ENCODE data around the gene HSP90AB1.
A peak's percentile ranks its signal among the peaks of the same experiment; 100 is the strongest.

Gene HSP90AB1

GRCh38 chr6:44235891-44236516, 10.9 kb upstream of the HSP90AB1 start:
- no peak for DNase-seq

- peak; percentile 62 for DNase-seq
These were observed 9.7 kb upstream of the HSP90AB1 start for GRCh38 chr6:44237021-44237812.

GRCh38 chr6:44237813-44238433, 9.0 kb upstream of the HSP90AB1 start:
- peak; percentile 52 for DNase-seq

- DNase-seq = no peak
These were observed 8.1 kb upstream of the HSP90AB1 start for GRCh38 chr6:44238687-44239350.

DNA sequence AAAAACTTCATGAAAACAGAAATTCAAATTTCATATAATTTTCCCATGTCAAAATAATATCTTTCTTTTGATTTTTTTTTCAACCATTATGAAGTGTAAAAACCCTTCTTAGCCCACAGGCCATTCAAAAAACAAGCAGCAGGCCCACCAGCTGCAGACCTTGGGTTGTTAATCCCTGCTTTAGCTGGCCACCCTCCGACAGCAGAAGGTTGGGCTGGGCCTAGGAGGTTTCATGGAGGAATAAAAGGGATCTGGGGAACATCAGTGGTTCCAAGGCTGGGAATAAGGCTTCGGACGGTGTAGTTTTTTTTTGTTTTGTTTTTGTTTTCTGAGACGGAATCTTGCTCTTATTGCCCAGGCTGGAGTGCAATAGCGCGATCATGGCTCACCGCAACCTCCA, 3.6 kb upstream of the HSP90AB1 start:
- no peak for DNase-seq

GRCh38 chr6:44245391-44245911, 1.4 kb upstream of the HSP90AB1 start:
- DNase-seq = no peak

DNA sequence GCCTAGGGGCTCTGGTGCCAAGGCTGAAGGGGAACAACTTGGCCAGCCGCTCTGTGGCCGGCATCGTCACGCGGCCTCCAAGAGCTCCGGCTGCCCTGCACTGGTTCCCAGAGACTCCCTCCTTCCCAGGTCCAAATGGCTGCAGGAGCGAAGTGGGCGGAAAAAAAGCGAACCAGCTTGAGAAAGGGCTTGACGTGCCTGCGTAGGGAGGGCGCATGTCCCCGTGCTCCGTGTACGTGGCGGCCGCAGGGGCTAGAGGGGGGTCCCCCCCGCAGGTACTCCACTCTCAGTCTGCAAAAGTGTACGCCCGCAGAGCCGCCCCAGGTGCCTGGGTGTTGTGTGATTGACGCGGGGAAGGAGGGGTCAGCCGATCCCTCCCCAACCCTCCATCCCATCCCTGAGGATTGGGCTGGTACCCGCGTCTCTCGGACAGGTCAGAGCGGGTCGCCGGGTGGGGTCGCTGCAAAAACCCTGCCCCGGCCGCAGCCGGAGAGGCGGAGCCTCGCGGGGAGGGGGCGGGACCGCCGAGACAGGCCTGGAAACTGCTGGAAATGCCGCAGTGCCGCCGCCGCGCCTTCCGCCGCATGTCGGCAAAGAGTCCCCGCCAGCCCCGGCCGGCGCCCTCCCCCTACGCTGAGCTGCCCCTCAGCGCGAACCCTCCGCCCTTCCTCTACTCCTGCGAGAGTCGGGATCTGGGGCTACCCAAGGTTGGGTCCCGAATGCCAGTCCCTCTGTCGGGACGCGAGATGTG, 814 bp upstream of the HSP90AB1 start:
- DNase-seq = peak; percentile 57

GRCh38 chr6:44247338-44248302, 719 bp downstream of the HSP90AB1 start:
- peak; percentile 51 for DNase-seq

- DNase-seq = no peak
These were observed 1.7 kb downstream of the HSP90AB1 start for GRCh38 chr6:44248579-44248978.

DNA sequence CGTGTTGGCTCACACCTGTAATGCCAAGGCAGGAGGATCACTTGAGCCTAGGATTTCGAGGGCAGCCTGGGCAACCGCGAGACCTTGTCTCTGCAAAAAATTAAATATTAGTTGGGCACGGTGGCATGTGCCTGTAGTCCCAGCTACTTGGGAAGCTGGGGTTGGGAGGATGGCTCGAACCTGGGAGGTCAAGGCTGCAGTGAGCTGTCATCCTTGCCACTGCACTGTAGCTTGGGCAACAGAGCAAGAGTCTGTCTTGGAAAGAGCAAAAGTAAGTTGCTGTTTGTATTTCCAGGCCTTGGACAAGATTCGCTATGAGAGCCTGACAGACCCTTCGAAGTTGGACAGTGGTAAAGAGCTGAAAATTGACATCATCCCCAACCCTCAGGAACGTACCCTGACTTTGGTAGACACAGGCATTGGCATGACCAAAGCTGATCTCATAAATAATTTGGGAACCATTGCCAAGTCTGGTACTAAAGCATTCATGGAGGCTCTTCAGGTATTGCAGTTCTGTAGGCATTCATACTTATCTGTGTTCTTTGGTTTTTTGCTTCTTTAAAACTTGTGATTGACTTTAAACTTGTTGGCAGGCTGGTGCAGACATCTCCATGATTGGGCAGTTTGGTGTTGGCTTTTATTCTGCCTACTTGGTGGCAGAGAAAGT, 2.3 kb downstream of the HSP90AB1 start:
- no peak for DNase-seq

DNA sequence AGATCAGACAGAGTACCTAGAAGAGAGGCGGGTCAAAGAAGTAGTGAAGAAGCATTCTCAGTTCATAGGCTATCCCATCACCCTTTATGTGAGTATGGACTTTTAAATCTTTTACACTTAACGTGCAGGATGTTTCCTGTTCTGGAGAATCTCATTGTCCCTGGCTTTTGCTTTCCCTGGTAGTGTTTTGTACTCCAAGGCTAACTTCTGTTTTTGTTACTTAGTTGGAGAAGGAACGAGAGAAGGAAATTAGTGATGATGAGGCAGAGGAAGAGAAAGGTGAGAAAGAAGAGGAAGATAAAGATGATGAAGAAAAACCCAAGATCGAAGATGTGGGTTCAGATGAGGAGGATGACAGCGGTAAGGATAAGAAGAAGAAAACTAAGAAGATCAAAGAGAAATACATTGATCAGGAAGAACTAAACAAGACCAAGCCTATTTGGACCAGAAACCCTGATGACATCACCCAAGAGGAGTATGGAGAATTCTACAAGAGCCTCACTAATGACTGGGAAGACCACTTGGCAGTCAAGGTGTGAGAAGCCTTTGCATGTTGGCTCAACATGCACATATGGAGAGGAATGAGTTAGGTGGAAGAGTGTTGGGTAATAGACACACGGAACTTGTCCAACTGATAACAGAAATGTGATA, 3.3 kb downstream of the HSP90AB1 start:
- DNase-seq = no peak

DNA sequence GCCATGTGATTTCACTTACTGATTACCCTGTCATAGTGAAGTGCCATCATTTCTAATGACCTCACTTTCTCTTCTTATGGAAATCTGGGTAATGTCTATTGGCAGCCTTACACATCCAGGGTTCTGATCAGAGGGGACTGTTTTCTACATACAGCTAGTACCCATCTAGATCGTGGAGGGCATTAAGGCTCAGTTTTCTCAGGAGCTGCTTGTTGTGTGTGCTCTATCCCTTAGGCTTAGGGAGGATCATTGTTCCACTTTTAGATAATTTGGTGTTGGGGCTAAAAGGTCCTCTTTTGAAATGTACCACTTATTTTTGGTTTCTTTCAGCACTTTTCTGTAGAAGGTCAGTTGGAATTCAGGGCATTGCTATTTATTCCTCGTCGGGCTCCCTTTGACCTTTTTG, 3.8 kb downstream of the HSP90AB1 start:
- no peak for DNase-seq

DNA sequence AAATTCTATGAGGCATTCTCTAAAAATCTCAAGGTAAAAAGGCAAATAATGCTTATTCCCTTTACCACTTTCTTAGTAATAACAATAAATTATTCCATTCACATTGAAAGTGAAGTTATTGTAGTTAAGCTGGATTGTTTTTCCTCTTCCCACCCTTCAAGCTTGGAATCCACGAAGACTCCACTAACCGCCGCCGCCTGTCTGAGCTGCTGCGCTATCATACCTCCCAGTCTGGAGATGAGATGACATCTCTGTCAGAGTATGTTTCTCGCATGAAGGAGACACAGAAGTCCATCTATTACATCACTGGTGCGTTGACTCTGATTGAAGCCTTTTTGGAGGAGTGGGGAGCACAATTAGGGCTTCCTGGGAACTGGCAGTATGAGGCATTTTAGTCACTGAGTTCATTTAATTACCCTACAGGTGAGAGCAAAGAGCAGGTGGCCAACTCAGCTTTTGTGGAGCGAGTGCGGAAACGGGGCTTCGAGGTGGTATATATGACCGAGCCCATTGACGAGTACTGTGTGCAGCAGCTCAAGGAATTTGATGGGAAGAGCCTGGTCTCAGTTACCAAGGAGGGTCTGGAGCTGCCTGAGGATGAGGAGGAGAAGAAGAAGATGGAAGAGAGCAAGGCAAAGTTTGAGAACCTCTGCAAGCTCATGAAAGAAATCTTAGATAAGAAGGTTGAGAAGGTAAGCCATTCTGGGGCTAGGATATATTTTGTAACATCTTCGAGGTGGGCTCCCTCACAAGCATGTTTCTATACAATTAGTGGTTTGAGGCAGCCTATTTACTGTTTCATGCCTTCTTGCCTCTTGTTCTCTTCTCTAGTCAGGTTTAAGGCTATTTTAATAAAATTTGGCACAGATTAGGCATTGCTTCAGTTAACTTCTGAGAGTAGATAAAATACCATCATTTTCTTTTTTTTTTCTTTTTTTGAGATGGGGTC, 4.9 kb downstream of the HSP90AB1 start:
- DNase-seq = no peak

DNA sequence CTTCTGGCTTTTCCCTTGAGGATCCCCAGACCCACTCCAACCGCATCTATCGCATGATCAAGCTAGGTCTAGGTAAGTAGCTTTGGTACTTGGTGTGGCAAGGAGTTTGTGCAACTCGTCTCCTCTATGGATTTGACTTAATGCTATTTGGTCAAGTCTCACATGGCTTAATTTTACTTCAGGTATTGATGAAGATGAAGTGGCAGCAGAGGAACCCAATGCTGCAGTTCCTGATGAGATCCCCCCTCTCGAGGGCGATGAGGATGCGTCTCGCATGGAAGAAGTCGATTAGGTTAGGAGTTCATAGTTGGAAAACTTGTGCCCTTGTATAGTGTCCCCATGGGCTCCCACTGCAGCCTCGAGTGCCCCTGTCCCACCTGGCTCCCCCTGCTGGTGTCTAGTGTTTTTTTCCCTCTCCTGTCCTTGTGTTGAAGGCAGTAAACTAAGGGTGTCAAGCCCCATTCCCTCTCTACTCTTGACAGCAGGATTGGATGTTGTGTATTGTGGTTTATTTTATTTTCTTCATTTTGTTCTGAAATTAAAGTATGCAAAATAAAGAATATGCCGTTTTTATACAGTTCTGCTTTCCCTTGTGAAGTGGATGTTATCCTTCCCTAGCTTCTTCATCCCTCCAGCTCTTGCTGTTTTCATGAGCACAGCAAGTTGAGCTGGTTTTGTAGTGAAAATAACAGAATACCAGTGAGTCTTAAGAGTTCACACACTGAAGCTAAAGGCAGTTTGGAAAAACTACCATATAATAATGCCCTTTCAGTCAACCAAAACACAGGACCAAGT, 6.6 kb downstream of the HSP90AB1 start:
- peak; percentile 16 for DNase-seq

- no peak for DNase-seq
These were observed 7.5 kb downstream of the HSP90AB1 start for GRCh38 chr6:44254191-44255104.

- DNase-seq = no peak
These were observed 8.4 kb downstream of the HSP90AB1 start for GRCh38 chr6:44255105-44255808.
